ENCODE measurements around the gene ASTN2.

DNA sequence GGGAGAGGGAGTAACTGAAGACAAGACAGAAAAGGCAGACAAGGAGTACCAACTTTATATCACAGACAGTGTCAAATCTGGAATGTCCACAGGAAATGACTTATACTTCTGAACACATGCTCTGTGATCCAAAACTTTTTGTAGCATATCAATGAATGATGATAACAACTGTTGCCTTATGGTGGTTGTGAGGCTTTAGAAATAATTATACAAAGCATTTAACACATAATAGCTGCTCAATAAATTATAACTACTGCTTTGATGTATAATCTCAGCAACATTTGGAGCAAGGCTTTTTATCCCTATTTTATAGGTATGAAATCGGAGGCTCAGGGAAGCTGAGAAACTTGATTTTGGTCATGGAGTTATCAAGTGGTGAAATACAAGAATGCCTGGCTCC lies 3.3 kb upstream of the ASTN2 start:
- TF ChIP-seq, protein P1, sequence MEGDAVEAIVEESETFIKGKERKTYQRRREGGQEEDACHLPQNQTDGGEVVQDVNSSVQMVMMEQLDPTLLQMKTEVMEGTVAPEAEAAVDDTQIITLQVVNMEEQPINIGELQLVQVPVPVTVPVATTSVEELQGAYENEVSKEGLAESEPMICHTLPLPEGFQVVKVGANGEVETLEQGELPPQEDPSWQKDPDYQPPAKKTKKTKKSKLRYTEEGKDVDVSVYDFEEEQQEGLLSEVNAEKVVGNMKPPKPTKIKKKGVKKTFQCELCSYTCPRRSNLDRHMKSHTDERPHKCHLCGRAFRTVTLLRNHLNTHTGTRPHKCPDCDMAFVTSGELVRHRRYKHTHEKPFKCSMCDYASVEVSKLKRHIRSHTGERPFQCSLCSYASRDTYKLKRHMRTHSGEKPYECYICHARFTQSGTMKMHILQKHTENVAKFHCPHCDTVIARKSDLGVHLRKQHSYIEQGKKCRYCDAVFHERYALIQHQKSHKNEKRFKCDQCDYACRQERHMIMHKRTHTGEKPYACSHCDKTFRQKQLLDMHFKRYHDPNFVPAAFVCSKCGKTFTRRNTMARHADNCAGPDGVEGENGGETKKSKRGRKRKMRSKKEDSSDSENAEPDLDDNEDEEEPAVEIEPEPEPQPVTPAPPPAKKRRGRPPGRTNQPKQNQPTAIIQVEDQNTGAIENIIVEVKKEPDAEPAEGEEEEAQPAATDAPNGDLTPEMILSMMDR (IDR thresholded peaks at IDR 0.05; ENCODE audit: extremely low read depth in 1 of 2, insufficient read depth in 1 of 2, low read depth in 1 of 2, low read length in 2 of 2): no peak
- TF ChIP-seq GATA2 (IDR thresholded peaks at IDR 0.05; ENCODE audit: insufficient read depth, insufficient read length, low read depth, low read length) (no peak), MYC (IDR thresholded peaks at IDR 0.05; ENCODE audit: low read depth, low read length) (no peak), POLR2A (IDR thresholded peaks at IDR 0.05; ENCODE audit: low read depth, low read length) (no peak)

Measured in endothelial cell of umbilical vein (primary cell).